Measurements from ENCODE around the gene FBLN2.

GRCh38 chr3:13588993-13589392 is 40.1 kb downstream of the FBLN2 start:
- TF ChIP-seq CTCF (IDR thresholded peaks at IDR 0.05; ENCODE audit: low read depth, low read length), result no peak
- TF ChIP-seq EZH2phosphoT487 (IDR thresholded peaks at IDR 0.05; ENCODE audit: low read depth), result no peak
